COLO668 (cell line): ENCODE results near the gene DDAH2.

Experiments
- DNase-seq: peaks from one replicate; lab custom pipeline; 2025; ENCODE audit not compliant: unreplicated experiment; lab: John Stamatoyannopoulos, UW

The DDAH2 gene

DNA sequence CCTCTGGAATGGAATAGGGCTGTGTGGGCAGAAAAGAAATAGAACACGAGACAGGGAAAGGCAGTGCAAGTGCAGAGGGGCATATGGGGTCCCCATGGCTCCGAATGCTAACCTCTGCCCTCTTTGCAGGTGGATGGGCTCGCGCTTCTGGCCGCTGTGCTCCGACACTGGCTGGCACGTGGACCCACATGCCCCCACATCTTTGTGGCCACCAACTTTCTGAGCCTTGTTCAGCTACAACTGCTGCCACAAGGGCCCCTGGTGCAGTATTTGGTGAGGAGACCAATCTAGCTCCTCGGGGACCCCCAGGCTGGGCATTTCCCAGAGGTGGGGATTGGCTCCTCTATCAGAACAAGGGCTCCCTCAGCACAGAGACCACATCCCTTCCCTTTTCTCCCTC, 32.2 kb upstream of the DDAH2 start:
- DNase-seq, result no peak

DNA sequence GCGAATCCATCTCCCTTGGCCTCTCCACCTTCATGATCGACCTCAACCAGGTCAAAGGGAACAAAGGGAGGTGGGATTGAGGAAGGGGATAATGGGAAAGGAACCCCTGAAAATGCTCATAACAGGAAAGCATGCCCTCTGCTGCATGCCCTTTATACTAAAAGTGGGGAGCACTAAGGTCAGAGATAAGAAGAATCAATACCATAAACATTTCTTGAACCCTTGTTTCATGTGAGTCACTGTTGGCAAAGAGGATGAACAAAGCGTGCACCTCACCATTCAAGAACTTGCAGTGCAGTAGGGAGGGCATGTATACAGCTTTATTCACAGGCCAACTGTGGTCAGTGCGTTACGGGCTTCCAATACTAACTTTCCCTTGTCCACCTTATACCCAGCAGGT, 31.7 kb upstream of the DDAH2 start:
- DNase-seq, result no peak

DNA sequence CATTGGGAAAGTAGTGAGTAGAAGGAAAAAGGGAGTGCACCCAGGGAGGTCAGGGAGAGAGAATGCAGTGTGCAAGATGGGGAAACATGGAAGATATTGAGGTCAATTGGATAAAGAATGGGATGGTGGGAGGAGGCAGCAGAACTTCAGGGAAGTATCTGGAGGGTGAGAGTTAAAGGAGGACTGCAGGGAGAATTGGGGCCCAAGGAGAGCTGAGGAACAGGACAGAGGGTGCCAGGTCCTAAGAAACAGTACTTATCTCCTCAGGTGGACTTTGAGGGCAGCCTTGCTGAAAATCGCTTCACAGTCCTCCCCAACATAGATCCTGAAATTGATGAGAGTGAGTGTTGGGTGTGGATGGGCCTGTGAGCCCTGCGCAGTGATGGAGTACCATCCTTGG, 29.2 kb upstream of the DDAH2 start:
- no peak for DNase-seq

DNA sequence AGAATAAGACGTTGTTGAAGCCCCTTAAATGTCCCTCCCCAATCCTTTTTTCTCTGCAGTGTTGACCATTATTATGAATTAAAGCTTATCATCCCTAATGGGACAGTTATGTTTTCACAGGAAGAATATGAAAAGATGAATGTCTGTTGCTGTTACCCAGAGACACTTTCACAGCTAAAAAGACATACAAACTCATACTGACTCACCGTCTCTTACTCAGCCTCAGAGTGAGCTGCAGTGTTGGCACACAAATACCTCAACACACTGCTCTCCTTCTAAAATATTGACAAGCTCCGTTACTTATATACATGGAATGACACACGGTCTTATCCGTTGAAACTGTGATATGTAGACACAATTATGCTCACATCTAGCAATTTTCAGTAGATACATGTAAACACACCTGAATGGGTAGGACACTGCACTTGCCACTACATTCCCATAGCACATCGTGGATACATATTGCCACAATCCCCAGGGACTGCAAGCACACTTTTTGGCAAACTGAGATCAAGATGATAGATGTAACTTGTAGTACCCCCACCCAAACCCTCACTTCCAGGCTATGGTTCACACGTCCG, 23.7 kb upstream of the DDAH2 start:
- DNase-seq, result no peak

DNA sequence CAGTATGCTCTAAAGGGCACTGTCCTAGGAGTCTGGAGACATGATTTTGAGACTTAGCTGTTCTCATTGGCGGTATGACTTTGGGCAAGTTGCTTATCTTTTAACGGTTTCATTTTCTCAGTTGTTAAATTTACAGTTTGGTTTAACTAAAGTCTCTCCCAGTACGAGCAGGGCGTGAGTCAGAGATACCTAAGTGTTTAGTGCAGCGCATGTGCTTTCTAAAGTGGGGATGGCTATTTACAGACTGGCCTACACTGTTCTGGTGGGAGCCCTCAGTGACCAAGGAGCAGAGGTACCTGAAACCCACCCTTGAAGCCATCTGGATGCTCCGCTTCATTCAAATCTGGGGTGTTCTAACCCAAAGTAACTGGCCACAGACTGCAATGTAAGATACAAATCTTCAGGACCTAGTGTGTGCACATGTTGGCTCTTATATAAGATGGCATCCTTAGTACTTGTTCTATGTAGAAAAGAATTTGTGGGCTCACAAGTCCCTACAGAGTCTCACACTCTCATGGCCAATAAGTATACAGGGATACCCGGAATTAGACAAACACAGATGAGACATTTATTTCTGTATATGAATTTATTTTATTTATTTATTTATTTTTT, 21.4 kb upstream of the DDAH2 start:
- DNase-seq, result no peak

DNA sequence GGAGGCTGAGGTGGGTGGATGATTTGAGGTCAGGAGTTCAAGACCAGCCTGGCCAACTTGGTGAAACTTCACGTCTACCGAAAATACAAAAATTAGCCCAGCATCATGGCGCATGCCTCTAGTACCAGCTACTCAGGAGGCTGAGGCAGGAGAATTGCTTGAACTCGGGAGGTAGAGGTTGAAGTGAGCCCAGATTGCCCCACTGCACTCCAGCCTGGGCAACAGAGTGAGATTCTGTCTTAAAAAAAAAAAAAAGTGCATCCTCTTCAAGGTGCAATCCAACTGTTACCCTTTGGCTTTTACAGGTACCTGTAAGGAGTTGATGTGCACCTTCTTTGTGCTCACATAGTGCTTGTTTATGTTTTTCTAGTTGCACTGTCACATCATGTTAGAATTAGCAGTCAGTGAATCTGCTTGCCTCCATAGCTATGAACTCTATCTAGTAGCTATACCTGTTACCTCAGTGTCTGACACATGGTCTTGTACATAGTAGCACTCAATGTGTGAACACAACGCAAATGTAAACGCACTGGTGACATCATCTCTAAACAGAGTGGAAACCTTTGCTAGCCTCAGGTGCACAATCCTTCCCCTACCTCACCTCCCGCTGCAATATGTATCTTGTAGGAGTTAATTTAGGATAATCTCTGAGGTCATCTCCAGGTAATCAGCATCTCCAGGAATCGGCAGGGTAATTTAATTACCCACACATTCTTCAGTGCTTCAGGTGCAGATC, 20.4 kb upstream of the DDAH2 start:
- no peak for DNase-seq

DNA sequence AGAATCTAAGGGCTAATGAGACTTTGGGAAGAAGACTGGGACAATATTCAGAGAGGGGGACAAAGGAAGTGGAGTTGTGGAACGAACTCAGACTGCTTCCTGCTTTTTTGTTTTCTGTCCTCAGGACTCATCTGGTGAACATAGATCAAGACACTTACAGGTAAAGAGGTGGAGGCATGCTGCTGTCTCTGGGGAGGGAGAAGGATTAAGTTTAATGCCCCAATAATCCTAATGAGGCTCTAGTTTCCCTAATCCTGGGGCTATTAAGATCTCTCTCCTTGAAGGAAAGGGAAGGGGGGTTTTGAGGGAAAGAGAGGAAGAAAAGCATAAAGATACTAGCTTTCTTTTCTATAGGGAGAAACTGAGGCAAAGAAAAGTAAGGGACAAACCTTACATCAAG, 15.3 kb upstream of the DDAH2 start:
- no peak for DNase-seq

DNA sequence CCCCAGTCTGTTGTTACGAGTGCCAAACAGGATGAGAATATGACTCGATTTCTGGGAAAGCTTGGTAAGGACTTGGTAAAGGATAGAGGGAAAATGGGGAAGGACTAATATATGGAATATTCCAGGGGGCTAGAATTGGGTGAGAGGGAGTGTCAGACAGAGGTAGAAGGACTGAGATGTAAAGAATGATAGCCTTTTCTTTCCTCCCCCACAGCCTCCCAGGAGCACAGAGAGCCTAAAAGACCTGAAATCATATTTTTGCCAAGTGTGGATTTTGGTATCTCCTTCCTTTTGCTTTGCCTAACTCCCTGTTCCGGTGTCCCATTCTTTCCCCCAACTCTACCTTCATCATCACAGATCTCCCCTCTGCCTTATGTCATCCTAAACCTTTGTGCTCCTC, 13.8 kb upstream of the DDAH2 start:
- DNase-seq, result no peak

GRCh38 chr6:31741815-31742214, 12.7 kb upstream of the DDAH2 start:
- DNase-seq, result no peak

- no peak for DNase-seq
These were observed 11.5 kb upstream of the DDAH2 start for GRCh38 chr6:31740397-31741223.

GRCh38 chr6:31739639-31740396, 10.7 kb upstream of the DDAH2 start, which contains the start of gene MSH5:
Gene MSH5, plus strand, starts transcription at chr6:31740005. Its CDS starts 462 bp downstream, at chr6:31740467.
- DNase-seq, result peak; percentile 97

- DNase-seq, result peak; percentile 78
These were observed 9.2 kb upstream of the DDAH2 start for GRCh38 chr6:31737991-31738979.

DNA sequence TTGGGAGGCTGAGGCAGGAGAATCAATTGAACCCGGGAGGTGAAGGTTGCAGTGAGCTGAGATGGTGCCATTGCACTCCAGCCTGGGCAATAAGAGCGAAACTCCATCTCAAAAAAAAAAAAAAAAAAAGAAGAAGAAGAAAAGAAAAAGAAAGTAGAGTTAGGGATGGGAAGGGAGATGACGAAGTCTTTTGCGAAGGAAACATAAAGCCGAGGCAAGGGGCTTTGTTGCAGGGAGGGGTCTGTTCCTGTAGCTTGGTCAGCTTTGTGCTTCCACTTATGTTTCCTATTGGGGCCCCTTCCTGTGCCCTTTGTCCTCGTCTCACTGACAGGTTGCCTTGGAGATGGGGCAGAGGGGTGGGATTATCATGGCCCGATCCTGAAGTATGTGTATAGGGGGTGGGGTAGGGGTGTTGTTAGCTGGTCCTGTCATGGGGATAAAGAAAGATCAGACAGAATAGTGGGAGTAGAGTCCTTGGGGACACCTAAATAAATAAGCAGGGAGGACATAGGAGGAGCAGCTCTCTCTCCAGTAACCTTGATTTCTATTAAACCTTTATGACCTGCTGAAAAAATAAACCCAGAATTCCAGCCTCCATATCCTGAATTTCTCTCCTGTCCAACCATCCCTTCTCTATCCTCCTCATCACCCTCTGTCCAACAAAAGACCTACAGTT, 8.4 kb upstream of the DDAH2 start:
- DNase-seq, result peak; percentile 63

DNA sequence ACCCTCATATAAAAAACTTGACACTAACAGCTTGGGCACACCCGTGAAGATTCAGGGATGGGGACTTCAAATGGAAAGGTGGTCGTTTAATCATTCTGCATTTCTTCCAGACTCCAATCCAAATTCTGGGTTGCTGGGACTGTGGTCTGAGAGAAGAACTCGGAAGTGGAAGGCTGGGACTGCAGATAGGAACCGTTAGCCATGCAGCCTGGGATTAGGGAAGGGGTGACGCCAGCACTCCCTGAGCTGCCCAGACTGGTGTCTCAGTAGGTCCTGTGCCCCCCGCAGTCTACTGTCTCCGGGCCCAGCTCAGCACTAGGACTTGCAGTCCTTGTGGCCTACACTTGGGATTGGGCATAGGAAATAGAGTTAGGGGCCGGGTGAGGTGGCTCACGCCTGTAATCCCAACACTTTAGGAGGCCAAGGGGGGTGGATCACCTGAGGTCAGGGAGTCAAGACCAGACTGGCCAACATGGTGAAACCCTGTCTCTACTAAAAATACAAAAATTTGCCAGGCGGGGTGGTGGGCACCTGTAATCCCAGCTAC, 7.7 kb upstream of the DDAH2 start:
- no peak for DNase-seq

DNA sequence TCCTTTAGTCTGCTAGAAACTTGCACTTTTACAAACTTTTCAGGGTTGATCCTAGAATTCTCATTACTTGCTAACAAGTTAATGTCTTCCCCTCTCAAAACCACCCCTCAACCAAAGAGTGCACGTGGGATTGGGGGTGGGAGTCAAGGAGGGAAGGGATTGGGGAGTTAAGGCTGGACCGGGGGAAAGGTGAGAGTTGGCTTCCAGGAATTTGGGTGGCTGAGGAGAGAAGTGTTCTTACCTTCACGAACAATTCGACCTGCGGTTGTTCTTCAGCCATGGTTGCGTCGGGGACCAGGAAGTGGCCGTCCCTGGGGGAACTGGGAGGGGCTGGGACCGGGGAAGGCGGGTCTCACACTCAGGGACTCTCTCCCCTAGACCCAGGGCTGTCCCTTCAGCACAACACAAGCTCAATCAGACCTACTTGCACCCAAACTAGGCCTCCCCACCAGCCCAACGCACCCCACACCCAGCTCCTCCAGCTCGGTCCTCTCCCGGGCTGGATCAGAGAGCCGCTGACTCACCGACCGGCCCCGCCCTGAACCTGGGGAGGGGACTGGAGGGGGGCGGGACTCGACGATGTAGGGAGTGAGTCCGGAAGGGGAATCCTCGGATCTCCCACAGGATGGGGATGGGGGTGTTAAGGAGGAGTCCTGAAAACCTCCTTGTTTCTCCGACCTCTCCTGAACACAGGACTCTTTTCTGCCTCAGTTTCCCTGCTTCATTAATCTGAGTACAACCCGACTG, 7.1 kb upstream of the DDAH2 start, which contains the start of gene CLIC1:
TSS of gene CLIC1 (minus strand) at position 510 of the 747 bp plus-strand sequence. CDS start at position 280, 230 bp downstream.
- DNase-seq, result peak; percentile 82

DNA sequence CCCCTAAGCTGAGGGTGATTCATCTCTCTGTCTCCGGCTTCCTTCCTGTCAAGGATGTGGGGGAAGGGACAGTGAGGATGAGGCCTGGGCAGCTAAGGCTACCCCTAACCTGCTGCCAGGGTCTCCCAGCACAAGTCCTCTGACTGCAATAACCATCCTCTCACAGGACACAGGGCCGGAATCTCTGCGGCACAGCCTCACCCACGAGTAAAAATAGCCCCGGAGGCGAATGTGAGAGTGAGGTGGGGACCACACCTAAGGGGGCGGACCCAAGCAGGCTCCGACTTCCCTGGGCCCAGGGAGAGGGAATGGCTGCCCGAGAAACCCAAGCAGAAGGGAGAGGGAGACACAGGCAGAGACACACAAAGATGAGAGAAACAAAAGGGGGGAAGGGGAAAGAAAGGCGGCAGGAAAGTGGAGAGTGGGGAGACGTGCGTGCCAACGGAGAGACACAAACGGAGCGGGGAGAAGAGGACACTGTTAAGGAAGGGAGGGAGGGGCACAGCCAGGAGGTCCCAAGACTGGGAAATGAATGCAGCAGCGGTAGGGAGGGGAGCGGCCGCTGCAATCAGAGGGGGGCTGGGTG, 5.8 kb upstream of the DDAH2 start:
- peak; percentile 29 for DNase-seq

DNA sequence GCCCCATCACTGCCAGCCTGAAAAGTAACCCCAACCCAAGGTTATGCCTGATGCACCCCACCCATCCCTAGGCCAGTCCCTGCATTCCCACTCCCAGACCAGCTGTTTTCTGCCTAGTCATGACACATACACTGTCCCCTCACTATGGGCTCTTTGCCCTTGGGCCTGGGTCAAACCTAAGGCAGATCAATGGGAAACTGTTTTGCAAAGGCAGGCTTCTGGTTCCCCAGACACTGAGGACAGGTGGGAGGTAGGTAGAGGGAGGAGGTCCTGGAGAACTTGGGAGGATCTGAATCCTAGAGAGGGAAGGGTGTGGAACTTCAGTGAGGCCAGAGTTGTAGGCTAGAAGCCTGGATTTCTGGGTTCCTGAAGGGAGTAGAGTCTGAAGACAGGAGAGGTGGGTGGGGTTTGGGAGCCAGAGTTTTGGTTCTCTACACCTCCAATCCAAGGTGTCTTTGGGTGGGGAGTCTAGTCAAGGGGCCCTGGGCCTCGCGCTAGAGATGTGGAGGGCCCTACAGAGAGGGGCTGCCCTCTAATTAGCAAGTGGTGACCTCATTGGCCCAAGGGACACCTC, 5.2 kb upstream of the DDAH2 start:
- no peak for DNase-seq
